CD14-positive monocyte (primary cell): ENCODE measurements around the gene CAMTA1. TPM values are rescaled to one million over a fixed set of nuclear protein-coding genes. Genes with fewer than 3 reads are reported as not detected.

ENCODE experiments used
- DNase-seq, 3 donors: peaks; one replicate each; pipeline ENCODE4 v3.0.0-alpha.2; 2011 to 2022
- H2AFZ ChIP-seq: 2 replicates; pipeline ENCODE4 v1.6.0; 2012; ENCODE audit warnings: mild to moderate bottlenecking, low read depth, low read length, inconsistent platforms; ENCODE audit not compliant: insufficient read depth, poor library complexity, severe bottlenecking
- H3K27ac ChIP-seq, 2 donors: 1 replicate in 1 of 2; 2 replicates in 1 of 2; pipeline ENCODE4 v1.5.1; 2012 to 2013; ENCODE audit warnings: low read length in 2 of 2, control low read depth in 1 of 2, inconsistent platforms in 1 of 2, low read depth in 1 of 2, mild to moderate bottlenecking in 1 of 2
- H3K27me3 ChIP-seq, 2 donors: one replicate each; pipeline versions ENCODE4 v1.6.0 to v1.6.1; 2011 to 2013; ENCODE audit warnings: low read length in 2 of 2; ENCODE audit not compliant: control insufficient read depth in 2 of 2, insufficient read depth in 2 of 2
- H3K36me3 ChIP-seq, 2 donors: replicated peaks in 1 of 2; 1 replicate in 1 of 2; 2 replicates in 1 of 2; pipeline versions ENCODE4 v1.5.1 to v1.6.1; 2012 to 2013; ENCODE audit warnings: low read length in 2 of 2, control low read depth in 1 of 2, inconsistent platforms in 1 of 2, mild to moderate bottlenecking in 1 of 2; ENCODE audit not compliant: insufficient read depth in 2 of 2, control insufficient read depth in 1 of 2
- H3K4me1 ChIP-seq, 2 donors: 1 replicate in 1 of 2; 2 replicates in 1 of 2; pipeline versions ENCODE4 v1.5.1 to v1.6.1; 2012 to 2013; ENCODE audit warnings: low read length in 2 of 2, control low read depth in 1 of 2, inconsistent platforms in 1 of 2, mild to moderate bottlenecking in 1 of 2, moderate library complexity in 1 of 2; ENCODE audit not compliant: insufficient read depth in 2 of 2, control insufficient read depth in 1 of 2
- H3K4me2 ChIP-seq: replicated peaks from 2 replicates; pipeline ENCODE3; 2012; ENCODE audit warnings: low read length, moderate library complexity, mild to moderate bottlenecking; ENCODE audit not compliant: poor library complexity, severe bottlenecking; ENCODE audit errors: extremely low read depth
- H3K4me3 ChIP-seq, 3 experiments: fragments of 200-600 bp in 1 of 3; sonication (generic) in 1 of 3; replicated peaks in 1 of 3; 1 replicate in 2 of 3; 2 replicates in 1 of 3; pipeline ENCODE4 v1.5.1; 2011 to 2013; ENCODE audit warnings: low read length in 3 of 3, mild to moderate bottlenecking in 3 of 3, control low read depth in 2 of 3, low read depth in 2 of 3, inconsistent platforms in 1 of 3, moderate library complexity in 1 of 3
- H3K79me2 ChIP-seq: 2 replicates; pipeline ENCODE4 v1.6.0; 2012; ENCODE audit warnings: mild to moderate bottlenecking, control low read depth, inconsistent platforms, low read length, moderate library complexity; ENCODE audit not compliant: insufficient read depth
- H3K9ac ChIP-seq: 2 replicates; pipeline ENCODE4 v1.6.0; 2017; ENCODE audit warnings: low read length, mild to moderate bottlenecking; ENCODE audit not compliant: insufficient read depth, poor library complexity, severe bottlenecking
- H3K9me3 ChIP-seq, 2 donors: replicated peaks in 1 of 2; 1 replicate in 1 of 2; 2 replicates in 1 of 2; pipeline versions ENCODE4 v1.5.1 to v1.6.1; 2012 to 2013; ENCODE audit warnings: low read length in 2 of 2, control low read depth in 1 of 2; ENCODE audit not compliant: control insufficient read depth in 1 of 2, insufficient read depth in 1 of 2
- H4K20me1 ChIP-seq: 2 replicates; pipeline ENCODE4 v1.6.0; 2012; ENCODE audit warnings: mild to moderate bottlenecking, low read length, control low read depth, moderate library complexity; ENCODE audit not compliant: insufficient read depth
- H3K27ac Mint-ChIP-seq, 7 donors: one replicate each; pipeline ENCODE4 v1.8.0; 2020; ENCODE audit warnings: mild to moderate bottlenecking in 7 of 7, mixed read lengths in 7 of 7, moderate library complexity in 6 of 7, inconsistent platforms in 2 of 7
- H3K27me3 Mint-ChIP-seq, 3 donors: one replicate each; pipeline ENCODE4 v1.8.0; 2021 to 2022; ENCODE audit warnings: low read depth in 3 of 3, mild to moderate bottlenecking in 3 of 3, mixed read lengths in 3 of 3, moderate library complexity in 3 of 3, inconsistent platforms in 1 of 3
- H3K36me3 Mint-ChIP-seq, 2 donors: one replicate each; pipeline ENCODE4 v1.8.0; 2020; ENCODE audit warnings: mixed read lengths in 2 of 2, inconsistent platforms in 1 of 2, mild to moderate bottlenecking in 1 of 2
- H3K4me1 Mint-ChIP-seq: one replicate; pipeline ENCODE4 v1.8.0; 2020; ENCODE audit warnings: mild to moderate bottlenecking, mixed read lengths
- H3K4me3 Mint-ChIP-seq, 2 donors: one replicate each; pipeline ENCODE4 v1.8.0; 2020; ENCODE audit warnings: mild to moderate bottlenecking in 2 of 2, mixed read lengths in 2 of 2, moderate library complexity in 1 of 2
- H3K9me3 Mint-ChIP-seq, 7 donors: one replicate each; pipeline ENCODE4 v1.8.0; 2020 to 2022; ENCODE audit warnings: mixed read lengths in 7 of 7, mild to moderate bottlenecking in 6 of 7, moderate library complexity in 6 of 7, inconsistent platforms in 2 of 7
- CTCF ChIP-seq: fragments of 200-600 bp; IDR thresholded peaks from one replicate; pipeline ENCODE4 v1.8.0; 2022; ENCODE audit warnings: antibody characterized with exemption, mild to moderate bottlenecking
- WGBS: methylation state at CpG from one replicate; pipeline ENCODE4 v1.1.5; 2013; ENCODE audit warnings: missing lambda C conversion rate; ENCODE audit not compliant: insufficient coverage; 5-methylcytosine and 5-hydroxymethylcytosine counted together
- intact Hi-C, 2 donors: fragments of 100-400 bp; cut with micrococcal nuclease; formaldehyde crosslinking; loops; one replicate each; pipeline versions ENCODE4 v1.15.0 to v1.15.1; 2023
- polyA plus RNA-seq, 3 donors: library from polyadenylated mRNA; depleted of rRNA in 1 of 3; unstranded in 2 of 3; stranded (reverse) in 1 of 3; fragments of 300-500 nt in 2 of 3; fragments of >200 nt in 1 of 3; fragmentation: Illumina TruSeq in 2 of 3; gene quantifications; 1 replicate in 2 of 3; 2 replicates in 1 of 3; pipeline ENCODE4 v1.2.3, GENCODE V29; 2012 to 2021

CAMTA1 gene
- polyA plus RNA-seq, 3 donors = 52.0 to 89.6 (median 78.3) TPM

- Histone ChIP-seq H3K79me2 (no peaks in the 10 kb centered on the region), H3K27me3 (peaks cover 19 to 20% of the 10 kb centered on the region in 2 donors), H3K27ac (no peak overlapping the region), H4K20me1 (no peaks in the 10 kb centered on the region), H2AFZ (no peak overlapping the region), H3K4me1 (no peaks in the 10 kb centered on the region), H3K4me2 (no peak overlapping the region), H3K9me3 (peaks cover 0 to 3% of the 10 kb centered on the region in 2 donors), H3K9ac (no peak overlapping the region), H3K4me3 (no peak overlapping the region), H3K36me3 (no peaks in the 10 kb centered on the region)
- peaks cover 21 to 30% (median 28%) of the 10 kb centered on the region in 3 donors for H3K27me3 Mint-ChIP-seq
- 85% methylated on average over 3 of the region's 3 CpGs for WGBS
- peaks cover 0 to 3% of the 10 kb centered on the region in 2 donors for H3K36me3 Mint-ChIP-seq
- TF ChIP-seq CTCF = no peak
- H3K4me3 Mint-ChIP-seq = no peak overlapping the region
- intact Hi-C loops = no loop called here
- H3K27ac Mint-ChIP-seq = no peak overlapping the region
- H3K4me1 Mint-ChIP-seq = peaks cover under 1% of the 10 kb centered on the region
- DNase-seq = no peak
- H3K9me3 Mint-ChIP-seq = peaks cover 0 to 3% (median 0%) of the 10 kb centered on the region in 7 donors
Measured at GRCh38 chr1:7710859-7711258, 925.6 kb downstream of the CAMTA1 start.

- H3K9ac ChIP-seq = no peak overlapping the region
- H3K4me3 ChIP-seq = no peak overlapping the region
- peaks cover under 1 to 5% of the 10 kb centered on the region in 2 donors for H3K27me3 ChIP-seq
- H3K79me2 ChIP-seq = no peaks in the 10 kb centered on the region
- Mint-ChIP-seq H3K9me3 (no peaks in the 10 kb centered on the region), H3K27ac (no peak overlapping the region), H3K4me1 (no peaks in the 10 kb centered on the region), H3K4me3 (no peak overlapping the region), H3K36me3 (no peaks in the 10 kb centered on the region), H3K27me3 (peaks cover 2 to 12% (median 10%) of the 10 kb centered on the region in 3 donors)
- H3K4me1 ChIP-seq = no peaks in the 10 kb centered on the region
- no peak for TF ChIP-seq CTCF
- H3K4me2 ChIP-seq = no peak overlapping the region
- H3K36me3 ChIP-seq = no peaks in the 10 kb centered on the region
- H4K20me1 ChIP-seq = no peaks in the 10 kb centered on the region
- no peak for DNase-seq
- H2AFZ ChIP-seq = no peak overlapping the region
- intact Hi-C loops = no loop called here
- 100% methylated on average over 1 of the region's 8 CpGs for WGBS
- H3K27ac ChIP-seq = no peak overlapping the region
- no peaks in the 10 kb centered on the region for H3K9me3 ChIP-seq
Measured at GRCh38 chr1:7712731-7713323, 927.6 kb downstream of the CAMTA1 start.
